SU-DHL-6 (cell line): ENCODE measurements around the gene KRT8.

Experiments
- CTCF ChIP-seq: fragments of 200-600 bp; sonication (generic); IDR thresholded peaks from one replicate; pipeline ENCODE4 v1.5.1; 2017; ENCODE audit warnings: antibody characterized with exemption, mild to moderate bottlenecking, low read length, moderate library complexity; ENCODE audit not compliant: insufficient read depth, poor library complexity, severe bottlenecking
- EZH2phosphoT487 ChIP-seq: fragments of 200-600 bp; sonication (generic), shearing (Covaris generic); conservative IDR thresholded peaks from 2 replicates; pipeline ENCODE4 v1.6.1; 2018; ENCODE audit warnings: mild to moderate bottlenecking, antibody characterized with exemption, low read length, moderate library complexity, mixed read lengths

GRCh38 chr12:52861511-52861910 is 43.4 kb downstream of the KRT8 start:
- no peak for TF ChIP-seq CTCF
- TF ChIP-seq EZH2phosphoT487: no peak
